ENCODE results near the gene CRTAC1.

- TF ChIP-seq, protein P1, sequence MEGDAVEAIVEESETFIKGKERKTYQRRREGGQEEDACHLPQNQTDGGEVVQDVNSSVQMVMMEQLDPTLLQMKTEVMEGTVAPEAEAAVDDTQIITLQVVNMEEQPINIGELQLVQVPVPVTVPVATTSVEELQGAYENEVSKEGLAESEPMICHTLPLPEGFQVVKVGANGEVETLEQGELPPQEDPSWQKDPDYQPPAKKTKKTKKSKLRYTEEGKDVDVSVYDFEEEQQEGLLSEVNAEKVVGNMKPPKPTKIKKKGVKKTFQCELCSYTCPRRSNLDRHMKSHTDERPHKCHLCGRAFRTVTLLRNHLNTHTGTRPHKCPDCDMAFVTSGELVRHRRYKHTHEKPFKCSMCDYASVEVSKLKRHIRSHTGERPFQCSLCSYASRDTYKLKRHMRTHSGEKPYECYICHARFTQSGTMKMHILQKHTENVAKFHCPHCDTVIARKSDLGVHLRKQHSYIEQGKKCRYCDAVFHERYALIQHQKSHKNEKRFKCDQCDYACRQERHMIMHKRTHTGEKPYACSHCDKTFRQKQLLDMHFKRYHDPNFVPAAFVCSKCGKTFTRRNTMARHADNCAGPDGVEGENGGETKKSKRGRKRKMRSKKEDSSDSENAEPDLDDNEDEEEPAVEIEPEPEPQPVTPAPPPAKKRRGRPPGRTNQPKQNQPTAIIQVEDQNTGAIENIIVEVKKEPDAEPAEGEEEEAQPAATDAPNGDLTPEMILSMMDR (conservative IDR thresholded peaks at IDR 0.05), result no peak
- TF ChIP-seq ZFX (IDR thresholded peaks at IDR 0.05), result no peak
Observed at GRCh38 chr10:97999066-97999922, 31.1 kb downstream of the CRTAC1 start.
